H54 (cell line): ENCODE measurements around the gene TEC.

ENCODE experiments used
- DNase-seq: peaks from one replicate; pipeline ENCODE4 v3.0.0; 2011; ENCODE audit warnings: low spot score, mixed read lengths; ENCODE audit not compliant: insufficient read length
- FAIRE-seq: peaks from 3 replicates; lab custom pipeline; 2011; peaks lifted over from hg19 to GRCh38; lab: Jason Lieb, UNC
- POLR2A ChIP-seq: IDR thresholded peaks from 2 replicates; pipeline ENCODE4 v1.6.1; 2011; ENCODE audit warnings: low read depth, mild to moderate bottlenecking, low read length

Gene TEC

GRCh38 chr4:48275686-48276085 lies 6.0 kb upstream of the TEC start:
- FAIRE-seq (no peak), DNase-seq (no peak)
- no peak for TF ChIP-seq POLR2A

- no peak for DNase-seq
- no peak for FAIRE-seq
- no peak for TF ChIP-seq POLR2A
Measured at GRCh38 chr4:48275247-48275646, 5.6 kb upstream of the TEC start.

- DNase-seq = no peak
- FAIRE-seq = no peak
- no peak for TF ChIP-seq POLR2A
Measured at GRCh38 chr4:48271626-48272025, 2.0 kb upstream of the TEC start.

GRCh38 chr4:48270951-48271473 lies 1.4 kb upstream of the TEC start:
- TF ChIP-seq POLR2A = no peak
- DNase-seq (no peak), FAIRE-seq (no peak)

GRCh38 chr4:48270523-48270897 lies 872 bp upstream of the TEC start:
- DNase-seq (no peak), FAIRE-seq (no peak)
- no peak for TF ChIP-seq POLR2A

GRCh38 chr4:48269861-48270522 lies 354 bp upstream of the TEC start:
- DNase-seq (no peak), FAIRE-seq (no peak)
- no peak for TF ChIP-seq POLR2A

- no peak for TF ChIP-seq POLR2A
- DNase-seq (no peak), FAIRE-seq (no peak)
Measured at GRCh38 chr4:48267574-48267973, 2.1 kb downstream of the TEC start.

- FAIRE-seq (no peak), DNase-seq (no peak)
- TF ChIP-seq POLR2A = no peak
Measured at GRCh38 chr4:48266781-48267180, 2.9 kb downstream of the TEC start.

GRCh38 chr4:48262926-48263325 lies 6.7 kb downstream of the TEC start:
- DNase-seq (no peak), FAIRE-seq (no peak)
- no peak for TF ChIP-seq POLR2A

GRCh38 chr4:48262484-48262883 lies 7.2 kb downstream of the TEC start:
- DNase-seq (no peak), FAIRE-seq (no peak)
- no peak for TF ChIP-seq POLR2A

- no peak for DNase-seq
- FAIRE-seq = no peak
- no peak for TF ChIP-seq POLR2A
Measured at GRCh38 chr4:48261281-48261680, 8.4 kb downstream of the TEC start.

GRCh38 chr4:48259748-48260147 lies 9.9 kb downstream of the TEC start:
- DNase-seq (no peak), FAIRE-seq (no peak)

GRCh38 chr4:48258845-48259397 lies 10.7 kb downstream of the TEC start:
- FAIRE-seq (no peak), DNase-seq (no peak)
- TF ChIP-seq POLR2A = no peak

More at GRCh38 chr4:48259748-48260147, 9.9 kb downstream of the TEC start:
- TF ChIP-seq POLR2A = no peak

GRCh38 chr4:48255959-48256342 lies 13.7 kb downstream of the TEC start:
- no peak for TF ChIP-seq POLR2A
- DNase-seq = no peak
- no peak for FAIRE-seq

- DNase-seq (no peak), FAIRE-seq (no peak)
- TF ChIP-seq POLR2A = no peak
Measured at GRCh38 chr4:48255072-48255958, 14.3 kb downstream of the TEC start.
